SK-MEL-5 (cell line): ENCODE measurements around the gene ALAS1. TPM values are rescaled to one million over a fixed set of nuclear protein-coding genes. Genes with fewer than 3 reads are reported as not detected.

Experiments
- DNase-seq: peaks from one replicate; pipeline ENCODE4 v3.0.0-alpha.2; 2016; ENCODE audit warnings: low read depth, low spot score
- in situ Hi-C: cut with HindIII; loops from 2 replicates; pipeline ENCODE4 v1.10.0; 2016; ENCODE audit warnings: low sequenced_read_pairs, high pct_unique_total_duplicates, low pct_unique_long_range_greater_than_20kb
- total RNA-seq: library from RNA; depleted of rRNA; stranded (reverse); fragments of >200 nt; shearing (Covaris generic); gene quantifications from 2 replicates; pipeline ENCODE4 v1.2.3, GENCODE V29; 2014

ALAS1 gene
- total RNA-seq, 1 experiment from 2014 or later = 103 TPM

DNA sequence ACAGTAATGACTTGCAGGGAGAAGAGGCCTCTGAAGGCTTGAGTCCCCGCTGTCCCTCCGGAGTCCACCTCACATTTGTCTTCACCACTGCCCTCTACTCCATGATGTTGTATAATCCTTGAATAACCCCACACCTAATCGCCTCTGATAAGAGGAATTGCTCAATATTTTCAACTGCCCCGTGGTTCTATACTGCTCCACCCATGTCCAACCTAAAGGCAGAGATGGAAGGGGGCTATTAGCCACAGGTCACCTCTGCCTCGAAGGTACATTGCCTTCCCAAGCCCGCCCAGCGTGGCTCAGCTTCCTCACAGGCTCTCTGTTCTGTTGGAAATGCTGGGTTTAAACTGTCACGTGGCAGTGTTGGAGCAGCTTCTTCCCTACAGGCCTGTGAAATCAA is 15.0 kb downstream of the ALAS1 start:
- in situ Hi-C loops = no loop called here
- DNase-seq = no peak

DNA sequence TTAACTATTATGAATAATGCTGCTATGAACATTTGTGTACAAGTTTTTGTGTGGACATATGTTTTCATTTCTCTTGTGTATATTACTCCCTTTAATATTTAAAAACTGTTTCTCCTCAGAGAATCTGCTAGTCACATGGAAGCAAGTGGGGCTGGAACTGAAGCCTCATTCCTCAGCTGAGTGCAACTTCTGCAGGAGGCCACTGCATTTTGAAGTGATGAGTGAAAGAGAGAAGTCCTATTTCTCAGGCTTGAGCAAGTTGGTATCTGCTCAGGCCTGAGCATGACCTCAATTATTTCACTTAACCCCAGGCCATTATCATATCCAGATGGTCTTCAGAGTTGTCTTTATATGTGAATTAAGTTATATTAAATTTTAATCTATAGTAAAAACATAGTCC is 15.9 kb downstream of the ALAS1 start:
- in situ Hi-C loops = no loop called here
- DNase-seq = no peak

DNA sequence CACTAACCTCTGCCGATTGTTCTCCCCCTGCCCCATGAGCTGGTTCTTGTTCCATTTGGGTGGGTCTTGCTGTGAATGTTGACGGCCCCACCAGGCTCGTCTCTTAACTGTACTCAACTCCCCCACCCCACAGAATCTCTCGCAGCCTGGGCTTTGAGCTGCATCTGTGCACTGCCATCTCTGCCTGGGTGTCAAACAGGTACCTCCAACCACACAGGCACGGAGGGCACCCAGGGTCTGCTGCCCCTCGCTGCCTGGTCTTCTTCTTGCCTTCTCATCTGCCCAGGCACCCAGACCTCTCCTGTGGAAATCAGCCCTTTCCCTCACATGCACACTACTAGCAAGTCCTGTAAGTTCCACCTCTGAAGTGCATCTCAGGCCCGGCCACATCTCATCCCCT is 17.4 kb downstream of the ALAS1 start:
- in situ Hi-C loops = no loop called here
- DNase-seq = no peak

DNA sequence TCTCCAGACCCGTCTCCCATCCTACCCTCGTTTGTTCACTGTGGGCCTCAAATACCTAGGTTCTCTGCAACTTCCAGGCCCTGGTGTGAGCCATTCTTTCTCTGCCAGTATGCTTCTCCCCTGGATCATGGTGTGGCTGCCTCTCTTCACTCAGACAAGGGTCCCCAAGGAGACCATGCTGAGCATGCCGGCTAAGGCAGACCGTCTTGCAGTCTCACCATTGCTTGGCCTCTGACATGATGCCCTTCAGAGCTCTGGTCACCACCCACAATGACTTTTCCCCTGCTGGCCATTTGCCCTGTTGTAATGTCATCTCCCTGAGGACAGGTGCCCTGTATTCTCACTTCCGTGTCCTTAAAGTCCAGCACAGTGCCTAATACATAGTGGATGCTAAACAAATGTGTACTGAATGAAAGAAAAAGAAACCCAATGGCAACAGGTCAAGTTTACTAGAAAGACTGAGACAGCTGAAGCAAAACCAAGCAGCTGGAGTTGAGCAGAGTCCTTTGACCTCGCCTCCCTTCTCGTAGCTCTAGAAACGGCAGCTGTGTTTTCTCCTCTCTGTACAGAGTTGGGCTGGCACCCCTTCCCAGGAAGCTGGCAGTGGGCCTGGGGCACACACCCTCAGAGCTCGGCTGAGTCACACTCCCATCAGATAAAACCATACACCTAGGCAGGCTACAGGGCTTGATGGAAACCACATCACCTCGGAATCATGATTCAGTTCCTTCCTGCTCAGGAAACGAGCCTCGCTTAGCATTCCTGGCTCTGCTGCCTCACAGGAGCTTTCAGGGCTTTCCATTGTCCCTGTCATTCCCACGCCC is 18.8 kb downstream of the ALAS1 start:
- DNase-seq = no peak
- in situ Hi-C loops = no loop called here

DNA sequence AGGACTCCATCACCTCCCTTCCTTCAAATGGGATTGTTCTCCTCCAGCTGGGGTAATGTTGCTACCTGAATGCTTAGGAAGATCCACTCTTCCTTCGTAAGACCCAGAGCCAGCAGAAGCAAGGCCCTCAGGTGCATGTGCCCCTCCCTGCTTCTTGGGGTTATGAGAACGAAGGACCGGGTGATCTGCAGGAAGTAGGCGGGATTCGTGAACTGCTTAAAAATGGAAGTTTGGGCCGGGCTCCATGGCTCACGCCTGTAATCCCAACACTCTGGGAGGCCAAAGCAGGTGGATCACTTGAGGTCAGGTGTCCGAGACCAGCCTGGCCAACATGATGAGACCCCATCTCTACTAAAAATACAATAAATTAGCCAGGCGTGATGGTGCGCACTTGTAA is 19.4 kb downstream of the ALAS1 start:
- in situ Hi-C loops = no loop called here
- no peak for DNase-seq

DNA sequence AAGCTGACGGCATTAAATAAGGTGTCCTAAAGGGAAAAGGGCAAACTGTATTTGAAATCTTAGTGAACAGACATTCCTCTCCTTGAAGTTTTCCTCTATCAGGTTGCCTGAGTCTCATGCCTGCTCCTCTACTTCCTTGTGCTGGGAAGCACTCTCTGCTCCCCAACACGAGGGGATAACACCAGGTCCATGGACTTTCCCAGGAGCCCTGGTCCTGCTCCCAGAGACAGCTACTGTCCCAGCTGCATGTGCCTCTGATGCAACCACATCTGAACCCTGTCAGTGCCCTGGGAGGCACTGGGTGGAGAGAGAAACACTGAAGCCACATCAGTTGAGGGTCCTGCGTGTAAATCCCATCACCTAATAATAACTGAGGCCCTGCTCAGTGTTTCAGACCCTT is 20.1 kb downstream of the ALAS1 start:
- no peak for DNase-seq
- in situ Hi-C loops = no loop called here

DNA sequence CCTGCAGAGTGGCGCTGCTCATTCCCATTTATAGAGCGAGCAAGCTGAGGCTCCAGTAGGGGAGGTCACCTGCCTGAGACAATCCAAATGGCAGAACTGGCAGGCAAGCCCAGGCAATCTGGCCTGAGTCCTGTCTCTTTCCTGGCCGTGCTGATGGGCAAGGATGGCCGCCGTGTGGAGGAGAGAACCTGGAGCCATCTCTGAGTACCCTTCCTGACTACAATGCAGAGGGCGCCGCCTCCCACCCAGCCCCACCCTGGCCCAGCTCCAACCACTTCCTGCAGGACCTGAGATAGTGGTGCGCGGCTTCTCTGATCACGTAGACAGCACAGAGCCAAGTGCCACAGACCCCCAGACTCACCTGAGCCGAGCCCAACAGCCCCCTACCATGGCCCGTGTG is 20.5 kb downstream of the ALAS1 start:
- in situ Hi-C loops = no loop called here
- DNase-seq = no peak

DNA sequence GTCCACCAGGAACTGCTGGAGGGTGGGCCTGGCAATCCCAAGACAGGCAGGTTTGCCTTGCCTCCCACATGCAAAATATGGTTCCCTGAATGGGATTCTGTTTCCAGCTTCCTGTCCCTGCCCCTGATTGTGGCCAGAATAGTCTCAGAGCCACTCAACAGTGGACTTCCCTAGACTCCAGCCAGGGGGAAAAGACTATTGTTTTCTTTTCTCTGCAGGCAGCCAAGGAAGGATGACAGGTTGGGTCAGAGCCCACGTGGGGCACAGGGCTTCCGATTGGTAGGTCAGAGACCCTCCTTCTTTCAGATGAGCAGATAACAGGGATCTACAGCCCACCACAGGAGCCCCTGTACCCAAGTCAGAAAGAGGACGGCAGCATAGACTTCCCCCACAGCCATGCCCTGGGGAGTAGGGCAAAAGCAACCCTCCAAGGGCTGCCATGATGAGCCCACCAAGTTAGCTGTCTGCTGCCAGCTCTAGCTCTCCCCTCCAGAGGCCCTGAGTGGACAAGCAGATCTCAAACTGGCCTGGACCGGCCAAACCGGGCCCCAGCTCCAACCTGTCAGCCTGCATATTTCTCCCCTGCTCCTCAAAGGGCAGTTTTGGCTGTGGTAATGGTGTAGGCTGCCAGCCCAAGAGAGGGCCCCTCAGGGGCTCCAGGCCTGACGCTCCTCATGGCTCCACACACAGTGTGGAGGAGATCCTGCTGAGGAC is 21.1 kb downstream of the ALAS1 start:
- in situ Hi-C loops = no loop called here
- no peak for DNase-seq

DNA sequence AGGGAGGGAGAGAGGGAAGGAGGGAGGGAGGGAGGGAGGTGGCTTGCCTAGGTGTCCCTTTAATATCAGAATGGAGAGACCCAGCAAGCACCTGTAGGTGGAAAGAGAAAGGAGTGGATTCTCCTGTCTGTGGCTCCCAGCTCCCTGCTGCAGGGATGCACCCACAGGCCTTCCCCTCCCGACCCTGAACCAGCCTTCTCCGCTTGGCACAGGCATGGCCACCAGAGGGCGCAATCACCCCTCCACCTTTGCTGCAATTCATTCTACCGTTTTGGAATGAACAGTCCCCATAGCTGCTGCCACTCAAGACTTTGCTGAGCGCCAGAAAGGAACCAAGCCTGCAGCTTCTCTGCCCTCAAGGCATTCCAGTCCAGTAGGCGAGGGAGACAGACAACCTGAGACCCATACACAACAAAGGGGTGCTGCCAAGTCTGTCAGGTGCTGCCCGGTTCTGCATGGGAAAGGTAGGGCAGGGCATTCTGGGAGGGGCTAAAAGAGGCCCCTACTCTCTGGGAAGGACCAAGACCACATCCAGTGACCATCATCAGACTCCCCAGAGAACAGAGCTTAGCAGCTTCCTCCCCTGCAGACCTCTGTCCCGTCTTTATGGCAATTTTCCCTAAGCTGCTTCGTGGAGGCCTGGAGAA is 22.5 kb downstream of the ALAS1 start:
- DNase-seq = peak; percentile 83

DNA sequence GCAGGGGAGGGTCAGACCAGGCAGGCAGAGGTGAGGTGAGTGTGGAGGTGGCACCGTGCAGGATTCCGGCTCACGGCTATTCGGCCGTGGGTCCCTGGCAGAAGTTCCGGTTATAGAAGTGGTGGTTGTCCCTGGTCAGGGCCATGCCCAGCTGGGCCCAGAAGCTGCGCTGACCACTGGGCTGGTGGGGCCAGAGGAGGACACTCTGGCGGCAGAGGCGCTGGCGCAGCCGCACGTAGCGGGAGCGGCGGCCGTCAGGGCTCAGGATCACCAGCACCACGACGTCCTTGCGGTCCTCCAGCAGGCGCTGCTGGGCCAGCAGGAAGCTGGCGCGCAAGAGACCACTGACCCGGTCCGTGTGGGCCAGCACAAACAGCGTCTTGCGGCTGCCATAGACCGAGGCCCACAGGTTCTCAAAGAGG is 23.2 kb downstream of the ALAS1 start:
- no peak for DNase-seq
- in situ Hi-C loops = no loop called here

More for the DNA sequence above, 22.5 kb downstream of the ALAS1 start:
- in situ Hi-C loops = no loop called here

DNA sequence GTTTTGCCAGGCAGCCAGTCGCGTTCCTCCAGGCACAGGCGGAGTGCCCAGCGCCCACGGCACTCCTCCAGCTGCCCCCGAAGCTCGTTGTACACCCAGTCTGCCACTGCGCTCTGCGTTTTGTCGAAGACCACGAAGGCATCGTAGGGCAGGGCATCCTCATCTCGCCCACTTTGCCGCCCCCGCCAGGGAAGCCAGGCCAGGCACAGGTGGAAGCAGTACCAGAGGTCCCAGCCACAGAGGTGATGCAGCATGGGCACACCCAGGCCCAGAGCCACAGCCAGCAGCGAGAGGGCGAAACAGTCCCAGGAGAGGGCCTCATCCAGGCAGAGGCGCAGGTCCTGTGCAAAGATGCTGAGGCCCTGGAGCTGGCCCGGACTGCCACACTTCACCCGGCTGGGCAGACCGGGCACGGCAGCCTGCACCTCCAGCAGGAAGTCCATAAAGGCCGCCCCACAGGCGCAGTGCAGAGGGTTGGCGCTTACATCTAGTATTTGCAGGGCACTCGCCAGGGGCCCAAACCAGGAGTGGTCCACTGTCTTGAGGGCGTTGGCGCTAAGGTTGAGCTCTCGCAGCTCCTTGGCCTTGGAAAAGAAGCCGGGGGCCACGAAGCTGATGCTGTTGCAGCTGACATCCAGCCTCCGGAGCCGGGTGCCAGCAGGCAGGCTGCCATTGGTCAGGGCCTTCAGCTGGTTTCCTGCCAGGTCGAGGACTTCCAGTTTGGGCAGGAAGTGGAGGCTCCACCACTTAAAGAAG is 23.8 kb downstream of the ALAS1 start:
- in situ Hi-C loops = no loop called here
- no peak for DNase-seq

DNA sequence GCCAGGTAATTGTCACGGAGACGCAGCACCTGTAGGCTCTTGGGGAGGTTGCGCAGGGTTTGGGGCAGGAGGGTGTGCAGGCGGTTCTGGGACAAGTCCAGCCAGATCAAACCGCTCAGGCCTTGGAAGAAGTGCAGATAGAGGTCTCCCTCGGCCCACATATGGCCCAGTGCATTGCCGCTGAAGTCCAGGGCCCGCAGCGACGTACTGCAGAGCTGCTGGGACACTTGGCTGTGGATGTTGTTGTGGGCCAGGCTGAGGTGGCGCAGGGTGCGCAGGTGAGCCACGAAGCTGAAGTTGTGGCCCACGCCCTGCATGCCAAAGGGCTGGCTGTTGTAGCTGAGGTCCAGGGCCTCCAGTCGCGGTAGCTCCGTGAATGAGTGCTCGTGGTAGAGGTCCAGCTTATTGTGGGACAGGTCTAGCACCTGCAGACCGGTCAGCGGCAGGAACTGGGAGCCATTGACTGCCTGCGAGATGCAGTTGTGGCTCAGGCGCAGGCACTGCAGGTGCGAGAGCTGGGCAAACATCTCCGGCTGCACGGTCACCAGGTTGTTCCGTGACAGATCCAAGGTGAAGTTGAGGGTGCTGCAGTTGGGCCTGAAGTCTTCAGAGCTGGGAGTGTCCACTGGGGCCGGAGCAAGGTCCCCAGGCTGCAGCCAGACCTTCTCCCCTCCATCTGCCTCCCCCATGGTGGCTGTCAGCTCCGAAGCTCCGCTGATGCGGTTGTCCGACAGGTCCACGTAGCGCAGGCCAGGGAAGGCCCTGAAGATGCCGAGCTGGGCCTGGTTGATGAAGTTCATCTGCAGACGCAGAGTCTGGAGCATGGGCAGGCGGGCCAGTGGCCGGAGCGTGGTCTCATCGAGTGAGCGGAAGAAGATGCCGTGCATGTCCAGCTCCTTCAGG is 24.6 kb downstream of the ALAS1 start:
- no peak for DNase-seq
- in situ Hi-C loops = no loop called here

DNA sequence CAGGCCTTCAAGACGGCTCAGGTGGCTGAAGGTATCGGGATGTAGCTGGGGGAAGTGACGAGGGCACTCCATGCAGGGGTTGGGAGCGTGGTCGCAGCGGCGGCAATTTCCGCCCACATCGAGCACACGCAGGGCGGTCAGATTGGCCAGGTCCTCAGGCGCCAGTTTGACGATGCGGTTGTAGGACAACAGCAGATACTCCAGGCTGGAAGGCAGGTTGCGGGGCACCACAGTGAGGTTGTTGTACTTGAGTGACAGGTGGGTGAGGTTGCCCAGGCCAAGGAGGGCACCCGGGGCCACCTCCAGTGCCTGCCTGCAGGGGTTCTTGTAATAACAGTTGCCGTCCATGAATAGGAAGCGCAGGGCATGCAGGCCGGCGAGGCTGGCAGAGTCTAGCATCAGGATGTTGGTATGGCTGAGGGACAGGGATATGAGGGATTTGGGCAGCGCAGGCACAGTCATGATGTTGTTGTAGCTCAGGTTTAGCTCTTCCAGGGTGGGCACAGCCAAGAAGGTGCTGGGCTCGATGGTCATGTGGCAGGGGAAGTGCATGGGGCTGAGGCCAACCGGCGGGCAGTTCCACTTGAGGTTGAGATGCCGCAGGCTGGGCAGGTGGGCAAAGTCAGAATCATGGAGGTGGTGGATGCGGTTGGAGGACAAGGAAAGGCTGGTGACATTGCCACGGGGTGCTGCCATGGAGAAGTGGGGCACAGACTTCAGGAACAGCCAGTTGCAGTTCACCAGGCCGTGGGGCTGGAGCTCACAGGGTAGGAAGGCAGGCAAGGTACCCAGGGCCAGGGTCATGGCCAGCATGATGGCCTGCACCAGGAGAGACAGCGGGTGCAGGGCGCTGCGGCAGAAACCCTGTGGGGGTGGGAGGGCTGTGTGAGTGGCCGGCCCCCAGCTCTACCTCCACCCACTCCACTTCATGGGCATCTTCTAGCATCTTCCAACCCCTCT is 25.8 kb downstream of the ALAS1 start:
- DNase-seq = no peak
- in situ Hi-C loops = no loop called here

DNA sequence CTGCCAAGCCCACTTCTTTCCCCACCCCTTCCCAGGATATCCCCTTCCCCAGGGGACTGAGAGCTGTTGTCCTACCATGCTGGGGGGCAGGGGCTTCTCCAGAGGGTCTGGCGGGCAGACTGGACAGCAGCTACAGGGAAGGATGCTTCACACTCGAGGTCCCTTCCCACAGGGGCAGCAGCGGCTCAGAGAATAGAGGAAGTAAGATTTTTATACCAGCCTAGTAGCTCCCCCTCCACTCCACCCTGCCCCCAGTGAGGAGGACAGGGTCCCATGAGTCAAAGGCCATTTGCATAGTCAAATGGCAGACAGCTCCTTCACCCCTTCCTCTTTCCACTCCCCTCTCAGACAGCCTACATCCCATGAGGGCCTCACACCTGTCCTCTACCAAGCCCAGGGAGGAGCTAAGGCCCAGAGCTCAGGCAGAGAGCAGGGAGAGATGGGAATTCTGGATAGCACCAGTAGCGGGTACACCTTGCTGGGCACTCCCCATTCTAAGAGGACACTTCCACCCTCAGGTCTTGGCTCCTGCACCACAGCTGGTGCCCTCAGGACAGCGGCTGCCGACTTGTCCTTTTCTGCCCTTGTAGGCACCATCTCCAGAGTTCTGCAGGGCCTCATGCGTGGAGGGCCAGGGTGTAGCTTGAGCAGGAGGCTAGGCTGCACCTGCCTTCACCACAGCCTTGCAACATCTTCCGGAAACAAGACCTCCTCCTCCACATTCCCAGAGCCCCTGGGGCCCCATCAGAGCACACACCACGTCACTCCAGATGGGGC is 27.7 kb downstream of the ALAS1 start, which contains the start of gene TLR9:
Gene TLR9 (minus strand): TSS at position 194 of the 777 bp plus-strand sequence. CDS start 116 bp downstream, at position 78.
- DNase-seq = no peak
- in situ Hi-C loops = no loop called here

DNA sequence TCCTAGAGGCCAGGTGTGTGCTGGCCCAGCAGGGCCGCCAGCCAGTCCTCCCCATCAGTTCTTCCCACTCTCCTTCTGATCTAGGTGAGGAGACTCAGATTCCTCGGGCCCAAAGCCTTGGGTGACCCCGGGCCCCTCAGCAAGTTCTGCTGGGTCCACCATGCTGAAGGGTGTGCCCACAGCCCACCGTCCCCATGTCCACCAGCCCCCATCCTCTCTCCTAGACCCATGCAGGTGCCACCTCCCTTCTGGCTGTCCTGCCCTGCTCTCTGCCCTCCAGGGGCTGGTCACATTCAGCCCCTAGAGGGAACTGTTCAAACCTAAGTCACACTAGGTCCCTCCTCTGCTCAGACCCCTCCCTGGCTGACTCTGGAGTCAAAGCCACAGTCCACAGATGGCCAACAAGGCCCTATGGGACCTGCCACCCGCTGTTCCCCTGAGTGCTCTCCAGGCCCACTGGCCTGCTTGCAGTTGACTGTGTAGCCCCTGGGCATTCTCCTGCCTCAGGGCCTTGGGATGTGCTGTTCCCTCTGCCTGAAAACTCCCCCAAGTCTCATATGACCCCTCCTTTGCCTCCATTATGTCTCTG is 28.4 kb downstream of the ALAS1 start:
- DNase-seq = no peak
- in situ Hi-C loops = no loop called here
